Measurements from ENCODE around the gene RGS12. TPM values are rescaled to one million over a fixed set of nuclear protein-coding genes. Genes with fewer than 3 reads are reported as not detected.

The RGS12 gene
- total and polyA plus RNA-seq, 2 of the 8 experiments (the other 6 are each of a cell fraction or from before 2014, with no cell fraction given), result 6.0 to 16.4 TPM

DNA sequence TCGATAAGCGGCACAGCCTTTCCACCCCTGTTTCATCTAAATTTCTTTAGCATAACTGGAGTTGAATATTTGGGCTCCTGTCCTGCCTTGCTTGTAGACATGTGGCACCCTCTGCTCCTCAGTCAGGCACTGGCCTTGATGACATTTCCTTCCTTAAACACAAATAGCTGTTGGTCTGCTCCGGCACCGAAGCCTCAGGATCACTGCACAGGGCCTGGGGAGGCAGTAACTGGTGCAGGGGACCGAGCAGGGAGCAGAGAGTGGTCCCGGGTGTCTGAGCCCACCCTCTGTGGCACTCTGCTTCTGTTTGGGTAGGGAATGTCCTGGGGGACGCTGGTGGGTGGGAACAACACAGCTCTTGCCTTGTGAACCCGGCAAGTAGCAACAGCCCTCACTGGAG, 13.6 kb downstream of the RGS12 start:
- no peak overlapping the region; a peak in 1 of 7 replicates for H3K9ac ChIP-seq (replicated peaks in 1 of 4; ENCODE audit: extremely low read depth in 1 of 4, low read depth in 3 of 4, low read length in 3 of 4)
- 91% methylated on average over 8 of the region's 8 CpGs; no CpG with 5 or more reads in 1 of the 2 experiments for WGBS, 2 experiments (ENCODE audit: extremely low coverage in 1 of 2, insufficient coverage in 1 of 2, insufficient read length in 1 of 2, insufficient replicate concordance in 2 of 2, low coverage in 1 of 2, low lambda C conversion rate in 2 of 2, missing lambda C conversion rate in 1 of 2)
- no peak overlapping the region for H3K4me2 ChIP-seq (ENCODE audit: insufficient read depth in 1 of 2, low read depth in 2 of 2, low read length in 2 of 2)

More for the DNA sequence above, 13.6 kb downstream of the RGS12 start:
- H2BK120ac ChIP-seq (replicated peaks; ENCODE audit: low read depth, low read length), result no peak overlapping the region
- no peak overlapping the region for H2AFZ ChIP-seq (ENCODE audit: low read length)
- no peak overlapping the region for H2BK5ac ChIP-seq (ENCODE audit: low read depth, low read length)
- H3K14ac ChIP-seq (ENCODE audit: insufficient read length), result no peak overlapping the region
- no peaks in the 10 kb centered on the region for H3K23me2 ChIP-seq (ENCODE audit: low read depth, low read length)
- H3K79me2 ChIP-seq (ENCODE audit: control insufficient read depth in 1 of 2, insufficient read depth in 2 of 2, low read length in 2 of 2), result peaks cover 0 to 3% of the 10 kb centered on the region in 2 experiments; a peak in 1 of 4 replicates
- H3K4ac ChIP-seq (replicated peaks; ENCODE audit: insufficient read length, low read depth, low read length), result no peak overlapping the region
- FAIRE-seq, result no peak
- peaks cover 12 to 17% of the 10 kb centered on the region in 2 experiments for H4K20me1 ChIP-seq (replicated peaks in 1 of 2; ENCODE audit: control insufficient read depth in 1 of 2, insufficient read depth in 2 of 2, low read length in 2 of 2)
- H4K5ac ChIP-seq (ENCODE audit: insufficient read length, low read depth, low read length), result no peak overlapping the region
- peaks cover 17% of the 10 kb centered on the region for H3K79me1 ChIP-seq (ENCODE audit: low read depth, low read length)
- TF ChIP-seq BCL11A (IDR thresholded peaks at IDR 0.05; ENCODE audit: low read depth in 2 of 2, low read length in 2 of 2) (no peak), GABPA (IDR thresholded peaks at IDR 0.05; ENCODE audit: borderline replicate concordance, insufficient read depth, low read length) (no peak), TEAD4 (IDR thresholded peaks at IDR 0.05; ENCODE audit: low read depth, low read length) (no peak), CHD2 (IDR thresholded peaks at IDR 0.05; ENCODE audit: low read length) (no peak), KDM4A (IDR thresholded peaks at IDR 0.05; ENCODE audit: low read depth, low read length, severe bottlenecking) (no peak), CBX8 (IDR thresholded peaks at IDR 0.05; ENCODE audit: borderline replicate concordance, low read depth, low read length) (no peak), RXRA (IDR thresholded peaks at IDR 0.05; ENCODE audit: insufficient read depth, low read depth, low read length) (no peak), SIRT6 (IDR thresholded peaks at IDR 0.05; ENCODE audit: low read length) (no peak), BACH1 (IDR thresholded peaks at IDR 0.05; ENCODE audit: low read length) (no peak), SIX5 (IDR thresholded peaks at IDR 0.05; ENCODE audit: low read depth, low read length) (no peak)
- TF ChIP-seq, protein P1, sequence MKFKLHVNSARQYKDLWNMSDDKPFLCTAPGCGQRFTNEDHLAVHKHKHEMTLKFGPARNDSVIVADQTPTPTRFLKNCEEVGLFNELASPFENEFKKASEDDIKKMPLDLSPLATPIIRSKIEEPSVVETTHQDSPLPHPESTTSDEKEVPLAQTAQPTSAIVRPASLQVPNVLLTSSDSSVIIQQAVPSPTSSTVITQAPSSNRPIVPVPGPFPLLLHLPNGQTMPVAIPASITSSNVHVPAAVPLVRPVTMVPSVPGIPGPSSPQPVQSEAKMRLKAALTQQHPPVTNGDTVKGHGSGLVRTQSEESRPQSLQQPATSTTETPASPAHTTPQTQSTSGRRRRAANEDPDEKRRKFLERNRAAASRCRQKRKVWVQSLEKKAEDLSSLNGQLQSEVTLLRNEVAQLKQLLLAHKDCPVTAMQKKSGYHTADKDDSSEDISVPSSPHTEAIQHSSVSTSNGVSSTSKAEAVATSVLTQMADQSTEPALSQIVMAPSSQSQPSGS (IDR thresholded peaks at IDR 0.05; ENCODE audit: low read length), result no peak
- TF ChIP-seq, protein P2, sequence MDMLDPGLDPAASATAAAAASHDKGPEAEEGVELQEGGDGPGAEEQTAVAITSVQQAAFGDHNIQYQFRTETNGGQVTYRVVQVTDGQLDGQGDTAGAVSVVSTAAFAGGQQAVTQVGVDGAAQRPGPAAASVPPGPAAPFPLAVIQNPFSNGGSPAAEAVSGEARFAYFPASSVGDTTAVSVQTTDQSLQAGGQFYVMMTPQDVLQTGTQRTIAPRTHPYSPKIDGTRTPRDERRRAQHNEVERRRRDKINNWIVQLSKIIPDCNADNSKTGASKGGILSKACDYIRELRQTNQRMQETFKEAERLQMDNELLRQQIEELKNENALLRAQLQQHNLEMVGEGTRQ (IDR thresholded peaks at IDR 0.05; ENCODE audit: low read length), result no peak
- no peak for DNase-seq (ENCODE audit: low read depth in 1 of 2, low spot score in 2 of 2)
- no peak overlapping the region for H3K27ac ChIP-seq (ENCODE audit: low read depth, low read length)
- ChIA-PET CTCF (ENCODE audit: partially characterized antibody) (interaction anchor here (0.8 to 2.0 kb wide), 7 partner anchors 10 to 174 kb away, joined by 3 to 19 read pairs (median 3); no protein-coding TSS in a partner anchor), POLR2A (ENCODE audit: partially characterized antibody) (interaction anchor here (1.2 to 1.3 kb wide), 2 partner anchors 12 to 63 kb away, joined by 3 to 5 read pairs; no protein-coding TSS in a partner anchor)
- no peak overlapping the region for H2BK12ac ChIP-seq (ENCODE audit: low read depth, low read length)
- no peak overlapping the region; the same call in 1 of the 2 replicates for H2AK5ac ChIP-seq (ENCODE audit: low read depth, low read length)
- no peaks in the 10 kb centered on the region for H3K9me3 ChIP-seq (ENCODE audit: insufficient read depth in 2 of 2, low read depth in 1 of 2, low read length in 1 of 2)
- H3K18ac ChIP-seq (ENCODE audit: extremely low read depth, low read length), result no peak overlapping the region
- H3K36me3 ChIP-seq (ENCODE audit: control insufficient read depth in 2 of 4, insufficient read depth in 4 of 4, low read length in 3 of 4), result no peaks in the 10 kb centered on the region
- H3K56ac ChIP-seq (replicated peaks; ENCODE audit: insufficient read length, low read depth, low read length), result no peak overlapping the region
- no peak overlapping the region for H4K8ac ChIP-seq (ENCODE audit: extremely low read depth, insufficient read depth, low read length)
- H3K23ac ChIP-seq (ENCODE audit: insufficient read length), result no peak overlapping the region
- peaks cover 0 to 18% (median 6%) of the 10 kb centered on the region in 4 experiments; a peak in 4 of 7 replicates for H3K4me1 ChIP-seq (replicated peaks in 1 of 4; ENCODE audit: control insufficient read depth in 3 of 4, insufficient read depth in 4 of 4, low read length in 3 of 4)
- no peaks in the 10 kb centered on the region for H3K27me3 ChIP-seq (replicated peaks in 1 of 4; ENCODE audit: control insufficient read depth in 3 of 4, extremely low read depth in 1 of 4, insufficient read depth in 3 of 4, low read length in 3 of 4)
- no peak overlapping the region for H3K4me3 ChIP-seq (ENCODE audit: extremely low read depth in 1 of 4, insufficient read depth in 2 of 4, low read depth in 3 of 4, low read length in 4 of 4)
- H4K91ac ChIP-seq (replicated peaks; ENCODE audit: insufficient read length, low read length), result no peak overlapping the region
- no peak overlapping the region for H2BK15ac ChIP-seq (ENCODE audit: low read length)
- no peak overlapping the region for H2BK20ac ChIP-seq (ENCODE audit: low read length)

Data from H1 (cell line).